Gastrocnemius medialis (tissue), 4 donors: ENCODE measurements around the gene XYLT2.

Source experiments
- POLR2A ChIP-seq, 2 donors: fragments of 450-650 bp; IDR thresholded peaks; one replicate each; pipeline ENCODE4 v1.6.1; 2017; ENCODE audit warnings: antibody characterized with exemption in 2 of 2, mild to moderate bottlenecking in 2 of 2, moderate library complexity in 2 of 2
- TF ChIP-seq, protein P1 (sequence below), 5 experiments: fragments of 450-650 bp in 3 of 5; fragments of 200-600 bp in 2 of 5; sonication (generic) in 2 of 5; IDR thresholded peaks in 4 of 5; conservative IDR thresholded peaks in 1 of 5; 1 replicate in 4 of 5; 2 replicates in 1 of 5; pipeline ENCODE4 v1.5.1; 2016 to 2019; ENCODE audit warnings: antibody characterized with exemption in 5 of 5, mild to moderate bottlenecking in 3 of 5, moderate library complexity in 3 of 5

DNA sequence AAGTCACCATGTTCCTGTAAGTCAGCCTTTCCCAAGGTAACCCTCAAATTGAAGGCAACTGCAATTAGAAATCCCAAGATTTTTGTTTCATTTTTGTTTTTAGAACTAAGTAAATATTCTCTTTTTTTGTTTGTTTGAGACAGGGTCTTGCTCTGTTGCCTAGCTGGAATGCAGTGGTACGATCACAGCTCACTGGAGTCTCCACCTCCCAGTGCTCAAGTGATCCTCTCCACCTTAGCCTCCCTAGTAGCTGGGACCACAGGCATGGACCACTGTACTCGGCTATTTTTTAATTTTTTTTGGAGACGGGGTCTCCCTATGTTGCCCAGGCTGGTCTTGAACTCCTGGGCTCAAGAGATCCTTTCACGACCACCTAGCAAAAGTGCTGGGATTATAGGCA, 62.0 kb downstream of the XYLT2 start:
- TF ChIP-seq, protein P1, sequence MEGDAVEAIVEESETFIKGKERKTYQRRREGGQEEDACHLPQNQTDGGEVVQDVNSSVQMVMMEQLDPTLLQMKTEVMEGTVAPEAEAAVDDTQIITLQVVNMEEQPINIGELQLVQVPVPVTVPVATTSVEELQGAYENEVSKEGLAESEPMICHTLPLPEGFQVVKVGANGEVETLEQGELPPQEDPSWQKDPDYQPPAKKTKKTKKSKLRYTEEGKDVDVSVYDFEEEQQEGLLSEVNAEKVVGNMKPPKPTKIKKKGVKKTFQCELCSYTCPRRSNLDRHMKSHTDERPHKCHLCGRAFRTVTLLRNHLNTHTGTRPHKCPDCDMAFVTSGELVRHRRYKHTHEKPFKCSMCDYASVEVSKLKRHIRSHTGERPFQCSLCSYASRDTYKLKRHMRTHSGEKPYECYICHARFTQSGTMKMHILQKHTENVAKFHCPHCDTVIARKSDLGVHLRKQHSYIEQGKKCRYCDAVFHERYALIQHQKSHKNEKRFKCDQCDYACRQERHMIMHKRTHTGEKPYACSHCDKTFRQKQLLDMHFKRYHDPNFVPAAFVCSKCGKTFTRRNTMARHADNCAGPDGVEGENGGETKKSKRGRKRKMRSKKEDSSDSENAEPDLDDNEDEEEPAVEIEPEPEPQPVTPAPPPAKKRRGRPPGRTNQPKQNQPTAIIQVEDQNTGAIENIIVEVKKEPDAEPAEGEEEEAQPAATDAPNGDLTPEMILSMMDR (IDR thresholded peaks at IDR 0.05 in 4 of 5, conservative IDR thresholded peaks at IDR 0.05 in 1 of 5) = no peak
- TF ChIP-seq POLR2A (IDR thresholded peaks at IDR 0.05) = no peak
